ENCODE measurements around the gene SYNRG.

SYNRG gene

GRCh38 chr17:37489197-37490001, 119.8 kb downstream of the SYNRG start, which contains the start of gene DUSP14:
Gene DUSP14, plus strand, starts transcription at chr17:37489891. Its CDS starts 22,382 bp downstream, at chr17:37512273.
- TF ChIP-seq CTCF (IDR thresholded peaks at IDR 0.05; ENCODE audit: low read depth, low read length): no peak
- DNase-seq (ENCODE audit: low read depth in 2 of 2): peak; percentile 68 to 86
- H3K4me3 ChIP-seq (replicated peaks in 1 of 2; ENCODE audit: low read depth in 2 of 2, low read length in 2 of 2): peak within 1 kb of the TSS; percentile 75 to 87

- H3K4me3 ChIP-seq (replicated peaks in 1 of 2; ENCODE audit: low read depth in 2 of 2, low read length in 2 of 2): peak overlapping the region; percentile 75 to 87
- peak; percentile 90 to 96 for DNase-seq (ENCODE audit: low read depth in 2 of 2)
- TF ChIP-seq CTCF (IDR thresholded peaks at IDR 0.05; ENCODE audit: low read depth, low read length): no peak
Measured at GRCh38 chr17:37488607-37489196, 120.5 kb downstream of the SYNRG start.

GRCh38 chr17:37488009-37488604, 121.1 kb downstream of the SYNRG start:
- no peak for TF ChIP-seq CTCF (IDR thresholded peaks at IDR 0.05; ENCODE audit: low read depth, low read length)
- H3K4me3 ChIP-seq (replicated peaks in 1 of 2; ENCODE audit: low read depth in 2 of 2, low read length in 2 of 2): peak overlapping the region; percentile 75 to 87
- DNase-seq (ENCODE audit: low read depth in 2 of 2): peak; percentile 96

GRCh38 chr17:37485938-37486570, 123.2 kb downstream of the SYNRG start:
- DNase-seq (ENCODE audit: low read depth in 2 of 2): no peak
- H3K4me3 ChIP-seq (replicated peaks in 1 of 2; ENCODE audit: low read depth in 2 of 2, low read length in 2 of 2): no peak overlapping the region
- TF ChIP-seq CTCF (IDR thresholded peaks at IDR 0.05; ENCODE audit: low read depth, low read length): no peak

GRCh38 chr17:37483311-37484039, 125.7 kb downstream of the SYNRG start:
- H3K4me3 ChIP-seq (replicated peaks in 1 of 2; ENCODE audit: low read depth in 2 of 2, low read length in 2 of 2): no peak overlapping the region
- DNase-seq (ENCODE audit: low read depth in 2 of 2): peak; percentile 85 to 89
- TF ChIP-seq CTCF (IDR thresholded peaks at IDR 0.05; ENCODE audit: low read depth, low read length): no peak

- DNase-seq (ENCODE audit: low read depth in 2 of 2): no peak
- H3K4me3 ChIP-seq (replicated peaks in 1 of 2; ENCODE audit: low read depth in 2 of 2, low read length in 2 of 2): no peak overlapping the region
- no peak for TF ChIP-seq CTCF (IDR thresholded peaks at IDR 0.05; ENCODE audit: low read depth, low read length)
Measured at GRCh38 chr17:37481001-37481665, 128.1 kb downstream of the SYNRG start.
